Body of pancreas (tissue), 4 donors: ENCODE data around the gene MRFAP1L1. TPM values are rescaled to one million over a fixed set of nuclear protein-coding genes. Genes with fewer than 3 reads are reported as not detected.

Experiments used
- ATAC-seq: fragments of 150-250 bp; one replicate; pipeline ENCODE4 v1.9.1; 2016
- DNase-seq, 4 donors: peaks; one replicate each; pipeline ENCODE4 v3.0.0-alpha.2; 2019
- H3K27ac ChIP-seq, 4 donors: fragments of 200-600 bp; sonication (generic); 1 replicate in 3 of 4; 2 replicates in 1 of 4; pipeline versions ENCODE4 v1.5.1 to v1.6.1; 2016 to 2019; ENCODE audit warnings: mild to moderate bottlenecking in 1 of 4, mixed read lengths in 1 of 4, moderate library complexity in 1 of 4
- H3K27me3 ChIP-seq, 2 donors: fragments of 200-600 bp; sonication (generic); one replicate each; pipeline ENCODE4 v1.6.0; 2016; ENCODE audit warnings: mild to moderate bottlenecking in 1 of 2
- H3K36me3 ChIP-seq, 2 donors: fragments of 200-600 bp; sonication (generic); replicated peaks in 1 of 2; 2 replicates each; pipeline ENCODE4 v1.5.1; 2016; ENCODE audit warnings: low read depth in 2 of 2; ENCODE audit not compliant: insufficient read depth in 1 of 2
- H3K4me1 ChIP-seq: fragments of 200-600 bp; sonication (generic); one replicate; pipeline ENCODE4 v1.6.0; 2016
- H3K4me3 ChIP-seq, 2 donors: fragments of 200-600 bp; sonication (generic); 1 replicate in 1 of 2; 2 replicates in 1 of 2; pipeline ENCODE4 v1.5.1; 2016 to 2019
- H3K9me3 ChIP-seq, 3 donors: fragments of 200-600 bp; sonication (generic); 1 replicate in 2 of 3; 2 replicates in 1 of 3; pipeline ENCODE4 v1.5.1; 2016
- POLR2A ChIP-seq, 3 donors: fragments of 450-650 bp; IDR thresholded peaks; one replicate each; pipeline ENCODE4 v1.6.1; 2016; ENCODE audit warnings: antibody characterized with exemption in 3 of 3, mild to moderate bottlenecking in 2 of 3
- WGBS, 2 donors: methylation state at CpG; one replicate each; pipeline ENCODE4 v1.1.5; 2017; 5-methylcytosine and 5-hydroxymethylcytosine counted together
- intact Hi-C: fragments of 100-400 bp; cut with DNase I; formaldehyde crosslinking; loops from one replicate; pipeline ENCODE4 v1.15.1; 2023
- total RNA-seq, 2 donors: library from RNA; depleted of rRNA; stranded (reverse); fragments of >200 nt; gene quantifications; one replicate each; pipeline ENCODE4 v1.1.0, GENCODE V29; 2016
- TF ChIP-seq, protein P1 (sequence below), 7 experiments: fragments of 450-650 bp in 4 of 7; fragments of 200-600 bp in 3 of 7; sonication (generic) in 3 of 7; IDR thresholded peaks; one replicate each; pipeline ENCODE4 v1.5.1; 2016 to 2019; ENCODE audit warnings: antibody characterized with exemption in 7 of 7

MRFAP1L1 gene
- total RNA-seq, 2 donors from 2014 or later = 34.3 to 44.1 TPM

DNA sequence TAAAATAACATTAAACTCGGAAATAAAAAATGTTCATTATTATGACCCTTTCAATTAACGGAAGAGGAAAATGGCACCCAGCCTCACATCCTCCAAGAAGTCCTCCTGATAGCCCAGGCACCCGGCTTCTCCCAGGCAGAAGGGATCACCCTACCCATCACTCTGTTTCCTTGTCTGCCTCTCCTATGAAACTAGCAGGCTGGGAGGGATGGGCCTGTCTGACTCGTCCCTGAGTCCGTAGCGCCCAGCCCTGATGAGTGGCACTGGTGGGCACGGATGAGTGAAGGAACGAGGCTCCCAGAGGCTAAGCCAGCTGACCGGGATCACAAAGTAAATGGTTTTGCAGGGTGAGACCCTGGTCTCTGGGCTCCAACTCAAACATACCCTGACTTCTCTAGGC lies 44.2 kb upstream of the MRFAP1L1 start:
- peaks cover 10% of the 10 kb centered on the region for H3K4me1 ChIP-seq
- ATAC-seq (no peak), DNase-seq (no peak)
- no peak for TF ChIP-seq POLR2A (IDR thresholded peaks at IDR 0.05)
- TF ChIP-seq, protein P1, sequence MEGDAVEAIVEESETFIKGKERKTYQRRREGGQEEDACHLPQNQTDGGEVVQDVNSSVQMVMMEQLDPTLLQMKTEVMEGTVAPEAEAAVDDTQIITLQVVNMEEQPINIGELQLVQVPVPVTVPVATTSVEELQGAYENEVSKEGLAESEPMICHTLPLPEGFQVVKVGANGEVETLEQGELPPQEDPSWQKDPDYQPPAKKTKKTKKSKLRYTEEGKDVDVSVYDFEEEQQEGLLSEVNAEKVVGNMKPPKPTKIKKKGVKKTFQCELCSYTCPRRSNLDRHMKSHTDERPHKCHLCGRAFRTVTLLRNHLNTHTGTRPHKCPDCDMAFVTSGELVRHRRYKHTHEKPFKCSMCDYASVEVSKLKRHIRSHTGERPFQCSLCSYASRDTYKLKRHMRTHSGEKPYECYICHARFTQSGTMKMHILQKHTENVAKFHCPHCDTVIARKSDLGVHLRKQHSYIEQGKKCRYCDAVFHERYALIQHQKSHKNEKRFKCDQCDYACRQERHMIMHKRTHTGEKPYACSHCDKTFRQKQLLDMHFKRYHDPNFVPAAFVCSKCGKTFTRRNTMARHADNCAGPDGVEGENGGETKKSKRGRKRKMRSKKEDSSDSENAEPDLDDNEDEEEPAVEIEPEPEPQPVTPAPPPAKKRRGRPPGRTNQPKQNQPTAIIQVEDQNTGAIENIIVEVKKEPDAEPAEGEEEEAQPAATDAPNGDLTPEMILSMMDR (IDR thresholded peaks at IDR 0.05) = no peak
- H3K36me3 ChIP-seq = no peaks in the 10 kb centered on the region
- intact Hi-C loops = no loop called here
- 88 to 90% methylated on average over 9 of the region's 9 CpGs for WGBS, 2 donors
- no peaks in the 10 kb centered on the region for H3K27me3 ChIP-seq
- H3K9me3 ChIP-seq = no peaks in the 10 kb centered on the region
- H3K27ac ChIP-seq = no peak overlapping the region
- no peak overlapping the region for H3K4me3 ChIP-seq

DNA sequence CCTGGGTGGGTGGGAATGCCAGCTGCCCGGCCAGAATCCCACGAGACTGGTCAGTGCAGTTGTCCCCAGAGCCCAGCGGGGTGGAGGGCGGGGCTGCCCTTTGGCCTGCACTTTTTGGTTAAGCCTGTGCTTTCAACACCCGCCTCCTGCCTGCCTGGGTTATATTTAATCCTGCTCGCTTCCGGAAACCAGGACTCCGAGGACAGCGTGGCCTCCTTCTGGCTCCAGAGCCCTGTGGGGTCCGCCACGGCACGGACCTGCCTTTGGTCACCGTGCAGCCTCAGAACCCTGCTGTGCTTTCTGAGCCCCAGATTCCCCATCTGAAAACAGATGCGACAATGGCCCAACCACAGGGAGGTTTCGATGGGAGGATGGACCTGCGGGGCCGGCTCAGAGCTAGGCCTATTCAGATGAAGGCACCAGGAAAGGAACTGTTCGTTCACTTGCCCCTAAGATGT lies 43.5 kb upstream of the MRFAP1L1 start:
- 79 to 90% methylated on average over 14 of the region's 18 CpGs for WGBS, 2 donors
- TF ChIP-seq POLR2A (IDR thresholded peaks at IDR 0.05) = no peak
- TF ChIP-seq, protein P1 (IDR thresholded peaks at IDR 0.05) = no peak
- Histone ChIP-seq H3K9me3 (no peaks in the 10 kb centered on the region), H3K4me1 (peaks cover 18% of the 10 kb centered on the region), H3K36me3 (no peaks in the 10 kb centered on the region), H3K27ac (no peak overlapping the region), H3K27me3 (no peaks in the 10 kb centered on the region), H3K4me3 (no peak overlapping the region)
- DNase-seq (no peak), ATAC-seq (no peak)
- intact Hi-C loops = no loop called here

DNA sequence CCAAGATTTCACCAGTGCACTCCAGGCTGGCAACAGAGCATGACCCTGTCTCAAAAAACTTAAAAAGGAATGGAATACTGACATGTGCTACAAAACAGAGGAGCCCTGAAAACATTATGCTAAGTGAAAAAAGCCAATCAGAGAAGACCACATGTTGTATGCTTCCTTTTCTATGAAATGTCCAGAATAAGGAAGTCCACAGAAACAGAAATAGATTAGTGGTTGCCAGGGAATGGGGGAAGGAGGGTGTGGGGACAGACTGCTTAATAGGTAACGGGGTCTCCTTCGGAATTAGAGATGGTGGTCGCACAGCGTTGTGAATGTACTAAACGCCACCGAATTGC lies 42.8 kb upstream of the MRFAP1L1 start:
- Histone ChIP-seq H3K27ac (no peak overlapping the region), H3K4me3 (no peak overlapping the region), H3K36me3 (no peaks in the 10 kb centered on the region), H3K4me1 (peaks cover 25% of the 10 kb centered on the region), H3K27me3 (no peaks in the 10 kb centered on the region), H3K9me3 (no peaks in the 10 kb centered on the region)
- WGBS, 2 donors = 77 to 81% methylated on average over 6 of the region's 6 CpGs
- intact Hi-C loops = no loop called here
- TF ChIP-seq POLR2A (IDR thresholded peaks at IDR 0.05) = no peak
- TF ChIP-seq, protein P1 (IDR thresholded peaks at IDR 0.05) = no peak
- no peak for ATAC-seq
- no peak for DNase-seq

DNA sequence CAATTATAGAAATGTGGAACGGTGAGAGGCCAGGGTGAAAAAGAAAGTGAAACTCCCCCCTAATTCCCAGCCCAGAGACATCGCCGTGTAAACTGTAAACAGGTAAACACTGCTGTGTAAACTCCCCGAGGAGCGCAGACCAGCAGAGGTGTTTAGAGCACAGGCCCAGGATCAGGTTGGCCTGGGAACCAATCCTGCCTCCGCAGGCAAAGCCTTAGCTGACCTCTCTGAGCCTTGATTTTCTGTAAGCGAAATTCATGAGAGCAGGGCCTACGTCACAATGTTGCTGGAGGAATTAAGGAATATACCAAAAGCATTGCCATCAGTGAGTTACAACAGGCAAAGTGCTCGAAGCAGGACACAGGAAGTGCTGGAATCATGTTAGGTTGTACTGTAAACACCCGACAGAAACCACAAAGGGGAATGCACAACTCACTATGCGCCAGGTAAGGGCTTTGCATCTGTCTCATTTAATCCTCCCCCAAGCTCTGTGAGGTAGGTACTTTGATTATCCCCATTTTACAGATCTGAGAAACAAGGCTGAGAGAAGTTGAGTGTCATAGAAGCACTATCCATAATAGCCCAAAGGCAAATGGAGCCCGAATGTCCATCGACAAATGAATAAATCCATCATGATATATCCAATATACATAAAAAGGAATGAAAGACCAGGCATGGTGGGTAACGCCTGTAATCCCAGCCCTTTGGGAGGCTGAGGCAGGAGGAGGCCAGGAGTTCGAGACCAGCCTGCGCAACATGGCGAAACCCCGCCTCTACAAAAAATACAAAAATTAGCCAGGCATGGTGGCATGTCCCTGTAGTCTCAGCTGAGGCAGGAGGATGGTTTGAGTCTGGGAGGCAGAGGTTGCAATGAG lies 42.2 kb upstream of the MRFAP1L1 start:
- Histone ChIP-seq H3K27ac (no peak overlapping the region), H3K36me3 (no peaks in the 10 kb centered on the region), H3K4me1 (peaks cover 31% of the 10 kb centered on the region), H3K27me3 (no peaks in the 10 kb centered on the region), H3K9me3 (no peaks in the 10 kb centered on the region), H3K4me3 (no peak overlapping the region)
- DNase-seq (no peak), ATAC-seq (no peak)
- intact Hi-C loops = no loop called here
- WGBS, 2 donors = 72 to 76% methylated on average over 18 of the region's 18 CpGs
- TF ChIP-seq, protein P1 (IDR thresholded peaks at IDR 0.05) = no peak
